Stimulated activated naive B cell treated with anti-CD40 and anti-IgM and Interleukin-4, amounts not matched to agents 10 μg/mL and 1 μg/mL and 100 μg/mL, for 72 hours (primary cell): ENCODE measurements around the gene NXF1.
A peak's percentile ranks its signal among the peaks of the same experiment; 100 is the strongest.

Experiments
- ATAC-seq, 2 donors: fragments of 150-1000 bp; cut with Tn5 transposase; replicated peaks; 2 replicates each; pipeline ENCODE4 v1.10.0; 2021; ENCODE audit warnings: moderate library complexity in 1 of 2
- DNase-seq: peaks from one replicate; pipeline ENCODE4 v3.0.0; 2021
- H3K27ac Mint-ChIP-seq: one replicate; pipeline ENCODE4 v1.8.0; 2022; ENCODE audit warnings: mild to moderate bottlenecking, mixed read lengths
- H3K27me3 Mint-ChIP-seq, 2 donors: one replicate each; pipeline ENCODE4 v1.8.0; 2022; ENCODE audit warnings: mixed read lengths in 2 of 2
- H3K36me3 Mint-ChIP-seq, 2 donors: one replicate each; pipeline ENCODE4 v1.8.0; 2022; ENCODE audit warnings: mixed read lengths in 2 of 2, mild to moderate bottlenecking in 1 of 2
- H3K4me1 Mint-ChIP-seq, 2 donors: one replicate each; pipeline ENCODE4 v1.8.0; 2022; ENCODE audit warnings: mixed read lengths in 2 of 2, mild to moderate bottlenecking in 1 of 2
- H3K4me3 Mint-ChIP-seq, 2 donors: one replicate each; pipeline ENCODE4 v1.8.0; 2022; ENCODE audit warnings: mild to moderate bottlenecking in 2 of 2, mixed read lengths in 2 of 2, moderate library complexity in 1 of 2
- H3K9me3 Mint-ChIP-seq, 2 donors: one replicate each; pipeline ENCODE4 v1.8.0; 2022; ENCODE audit warnings: mixed read lengths in 2 of 2, mild to moderate bottlenecking in 1 of 2

Gene NXF1

DNA sequence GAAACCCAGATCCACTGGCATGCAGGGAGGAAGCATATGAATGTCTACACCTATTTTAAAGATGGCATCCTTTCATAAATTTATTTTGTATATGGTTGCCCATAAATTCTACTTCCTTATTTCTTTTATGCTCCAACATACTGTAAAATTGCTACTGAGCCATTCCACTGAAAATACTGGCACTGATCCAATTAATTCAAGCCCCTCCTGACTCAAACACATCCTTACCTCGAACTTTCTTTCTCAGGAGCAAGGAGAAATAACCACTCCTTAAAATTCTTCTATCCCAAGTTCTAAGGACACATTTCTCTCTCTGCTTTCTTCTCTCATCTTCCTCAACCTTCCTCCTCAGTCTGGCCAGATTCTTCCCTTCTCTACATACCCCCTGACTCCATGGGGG lies 5.5 kb upstream of the NXF1 start:
- Mint-ChIP-seq H3K4me1 (peaks cover 13 to 22% of the 10 kb centered on the region in 2 donors), H3K36me3 (peaks cover 0 to 9% of the 10 kb centered on the region in 2 donors), H3K27ac (no peak overlapping the region), H3K4me3 (no peak overlapping the region), H3K27me3 (no peaks in the 10 kb centered on the region), H3K9me3 (no peaks in the 10 kb centered on the region)
- ATAC-seq (no peak), DNase-seq (no peak)

DNA sequence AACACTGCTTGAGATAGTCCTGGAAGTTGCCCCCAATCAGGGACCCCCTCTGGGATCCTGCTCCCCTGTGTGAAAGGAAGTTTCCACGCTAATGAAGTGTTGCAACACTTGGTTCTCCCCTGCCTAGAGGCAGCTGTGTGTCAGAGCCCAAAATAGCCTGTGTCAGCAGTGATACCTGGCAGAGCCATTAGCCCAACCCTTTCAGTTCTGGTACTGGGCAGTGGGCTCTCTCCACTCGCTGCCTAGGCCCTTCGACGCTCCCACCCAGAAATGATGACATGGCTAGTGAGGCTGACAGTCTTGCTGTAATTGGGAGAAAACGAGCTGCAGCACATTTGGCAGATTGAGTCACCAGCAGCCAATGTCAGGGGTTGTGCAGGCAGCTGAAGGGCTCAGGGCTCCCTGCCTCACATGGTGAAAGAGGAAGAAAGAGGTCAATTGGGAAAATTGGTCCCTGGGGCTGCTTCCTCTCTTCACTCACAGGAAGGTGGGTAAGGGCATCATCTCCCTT lies 1.4 kb upstream of the NXF1 start:
- H3K27ac Mint-ChIP-seq, result peak overlapping the region; percentile 65
- peaks cover 15 to 19% of the 10 kb centered on the region in 2 donors for H3K36me3 Mint-ChIP-seq
- no peaks in the 10 kb centered on the region for H3K9me3 Mint-ChIP-seq
- no peak for ATAC-seq
- H3K4me1 Mint-ChIP-seq, result peaks cover 27 to 49% of the 10 kb centered on the region in 2 donors
- no peaks in the 10 kb centered on the region for H3K27me3 Mint-ChIP-seq
- peak overlapping the region; percentile 63 to 97 for H3K4me3 Mint-ChIP-seq
- no peak for DNase-seq

GRCh38 chr11:62805961-62806441 lies 761 bp upstream of the NXF1 start:
- ATAC-seq (peak; percentile 19 to 33), DNase-seq (no peak)
- Mint-ChIP-seq H3K9me3 (no peaks in the 10 kb centered on the region), H3K4me3 (peak overlapping the region; percentile 94 to 97), H3K27ac (peak overlapping the region; percentile 99), H3K4me1 (peaks cover 25 to 49% of the 10 kb centered on the region in 2 donors), H3K27me3 (no peaks in the 10 kb centered on the region), H3K36me3 (peaks cover 20 to 26% of the 10 kb centered on the region in 2 donors)

DNA sequence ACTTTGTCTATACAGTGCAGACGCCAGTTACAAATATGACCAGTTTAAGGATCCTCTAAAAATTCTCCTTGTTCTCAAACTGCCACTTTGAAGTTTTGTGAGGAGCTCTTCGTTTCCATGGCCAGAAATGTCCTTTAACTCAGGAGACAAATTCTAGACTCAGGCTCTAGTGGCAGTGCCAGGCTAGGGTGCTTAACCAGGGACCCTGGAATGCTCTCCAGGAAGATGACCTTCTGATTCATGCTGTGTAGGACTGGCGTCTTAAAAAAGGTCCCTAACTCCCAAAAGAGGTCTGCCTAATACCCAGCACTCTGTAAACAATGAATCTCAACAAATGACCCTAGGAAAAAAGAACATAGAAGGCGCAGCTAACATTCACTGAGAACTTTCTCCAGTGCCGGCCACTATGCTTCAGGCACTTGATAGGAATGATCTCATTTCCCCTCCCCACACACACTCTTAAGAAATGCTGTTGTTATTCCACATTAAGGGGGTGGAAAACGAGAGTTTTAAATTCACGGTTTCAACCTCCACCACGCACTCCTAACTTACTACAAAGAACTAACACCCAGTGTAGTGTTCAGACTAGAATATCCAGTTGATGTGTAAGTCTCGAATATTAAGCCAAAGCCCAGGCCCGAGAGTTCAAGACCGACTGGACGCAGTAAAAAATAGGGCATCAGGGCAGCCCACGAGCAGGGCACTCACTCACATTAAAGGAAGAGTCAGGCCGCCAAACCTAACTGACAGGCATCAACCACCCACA lies 747 bp downstream of the NXF1 start:
- DNase-seq, result no peak
- ATAC-seq, result peak; percentile 25 to 26
- peak overlapping the region; percentile 99 for H3K27ac Mint-ChIP-seq
- peaks cover 27 to 46% of the 10 kb centered on the region in 2 donors for H3K4me1 Mint-ChIP-seq
- H3K27me3 Mint-ChIP-seq, result no peaks in the 10 kb centered on the region
- peaks cover 29 to 36% of the 10 kb centered on the region in 2 donors for H3K36me3 Mint-ChIP-seq
- no peaks in the 10 kb centered on the region for H3K9me3 Mint-ChIP-seq
- H3K4me3 Mint-ChIP-seq, result peak overlapping the region; percentile 94 to 97

DNA sequence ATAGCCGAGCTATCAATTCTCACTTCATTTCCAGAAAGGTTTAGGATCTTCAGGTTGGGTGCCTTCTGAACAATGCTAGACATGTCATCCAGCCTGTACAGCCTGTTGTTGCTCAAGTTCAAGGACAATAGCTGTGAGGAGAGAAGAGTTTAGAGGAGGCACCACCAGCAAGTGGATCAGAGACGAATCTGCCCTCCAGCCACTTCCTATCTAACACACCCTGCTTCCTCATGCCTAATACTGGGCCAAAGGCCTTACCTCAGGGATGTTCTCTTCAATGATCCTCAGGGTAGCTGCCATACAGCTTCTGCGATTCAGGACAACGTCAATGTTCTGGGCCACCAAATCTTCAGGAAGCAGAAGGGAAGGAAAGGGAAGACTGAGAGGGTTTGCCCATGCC lies 4.2 kb downstream of the NXF1 start:
- Mint-ChIP-seq H3K4me1 (peaks cover 18 to 31% of the 10 kb centered on the region in 2 donors), H3K27ac (no peak overlapping the region), H3K4me3 (no peak overlapping the region), H3K9me3 (no peaks in the 10 kb centered on the region), H3K36me3 (peaks cover 45 to 52% of the 10 kb centered on the region in 2 donors), H3K27me3 (no peaks in the 10 kb centered on the region)
- DNase-seq (no peak), ATAC-seq (no peak)

GRCh38 chr11:62799486-62799885 lies 5.8 kb downstream of the NXF1 start:
- no peak overlapping the region for H3K27ac Mint-ChIP-seq
- peaks cover 15 to 19% of the 10 kb centered on the region in 2 donors for H3K4me1 Mint-ChIP-seq
- no peak for DNase-seq
- H3K36me3 Mint-ChIP-seq, result peaks cover 46 to 60% of the 10 kb centered on the region in 2 donors
- no peaks in the 10 kb centered on the region for H3K9me3 Mint-ChIP-seq
- no peaks in the 10 kb centered on the region for H3K27me3 Mint-ChIP-seq
- no peak for ATAC-seq
- no peak overlapping the region for H3K4me3 Mint-ChIP-seq

GRCh38 chr11:62796281-62796680 lies 9.0 kb downstream of the NXF1 start:
- Mint-ChIP-seq H3K9me3 (no peaks in the 10 kb centered on the region), H3K4me3 (no peak overlapping the region), H3K36me3 (peaks cover 41 to 59% of the 10 kb centered on the region in 2 donors), H3K4me1 (peaks cover 9 to 10% of the 10 kb centered on the region in 2 donors), H3K27ac (peak overlapping the region; percentile 14), H3K27me3 (no peaks in the 10 kb centered on the region)
- ATAC-seq (no peak), DNase-seq (no peak)

DNA sequence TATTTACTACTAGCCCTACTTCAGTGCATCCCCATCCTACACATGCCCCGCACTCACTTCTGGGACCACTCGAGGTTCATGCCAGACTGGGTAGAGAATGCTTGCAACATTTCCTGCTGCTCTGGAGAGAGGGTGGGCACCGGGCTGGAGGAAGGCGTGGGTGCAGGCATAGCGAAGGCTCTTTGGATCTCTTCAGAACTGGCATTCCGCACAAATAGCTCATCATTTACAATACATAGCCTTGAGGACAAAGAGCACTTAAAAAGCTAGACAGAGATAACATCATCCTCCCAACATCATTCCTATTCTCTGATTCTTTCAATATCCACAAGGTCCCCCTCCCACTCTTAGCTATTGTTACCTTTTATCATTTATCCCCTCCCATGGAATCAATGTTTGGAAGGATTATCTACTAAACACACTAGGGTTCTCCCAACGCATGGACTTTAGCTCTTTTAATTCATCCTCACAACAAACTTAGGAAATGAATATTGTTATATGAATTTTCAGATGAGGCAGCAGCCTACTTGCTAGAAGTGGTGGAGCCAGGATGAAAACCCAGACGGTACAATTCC lies 11.0 kb downstream of the NXF1 start:
- Mint-ChIP-seq H3K4me1 (peaks cover 20 to 27% of the 10 kb centered on the region in 2 donors), H3K4me3 (no peak overlapping the region), H3K27me3 (no peaks in the 10 kb centered on the region), H3K27ac (peak overlapping the region; percentile 26), H3K9me3 (no peaks in the 10 kb centered on the region), H3K36me3 (peaks cover 44 to 63% of the 10 kb centered on the region in 2 donors)
- DNase-seq, result no peak
- ATAC-seq, result no peak

DNA sequence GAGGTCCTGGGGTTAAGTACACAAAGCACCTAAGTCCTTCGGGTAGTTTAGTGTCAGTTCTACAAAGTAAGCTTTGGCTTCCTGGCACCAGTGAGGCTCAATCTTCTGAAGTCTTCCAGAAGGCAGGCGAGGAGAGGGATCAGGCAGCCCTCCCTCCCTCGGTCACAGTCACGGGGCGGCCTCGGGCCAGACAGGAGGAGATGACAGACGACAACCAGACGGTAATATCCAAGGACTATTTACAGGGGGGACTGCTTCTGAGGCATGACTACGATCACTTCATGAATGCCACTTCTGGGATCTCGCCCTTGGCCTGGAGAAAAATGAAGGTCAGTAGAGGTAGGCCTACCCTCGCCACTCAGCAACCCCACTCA lies 13.1 kb downstream of the NXF1 start:
- peaks cover 27 to 40% of the 10 kb centered on the region in 2 donors for H3K4me1 Mint-ChIP-seq
- peaks cover 39 to 66% of the 10 kb centered on the region in 2 donors for H3K36me3 Mint-ChIP-seq
- ATAC-seq (no peak), DNase-seq (no peak)
- H3K4me3 Mint-ChIP-seq, result peak overlapping the region; percentile 89 to 91
- no peaks in the 10 kb centered on the region for H3K27me3 Mint-ChIP-seq
- H3K9me3 Mint-ChIP-seq, result no peaks in the 10 kb centered on the region
- H3K27ac Mint-ChIP-seq, result peak overlapping the region; percentile 95

DNA sequence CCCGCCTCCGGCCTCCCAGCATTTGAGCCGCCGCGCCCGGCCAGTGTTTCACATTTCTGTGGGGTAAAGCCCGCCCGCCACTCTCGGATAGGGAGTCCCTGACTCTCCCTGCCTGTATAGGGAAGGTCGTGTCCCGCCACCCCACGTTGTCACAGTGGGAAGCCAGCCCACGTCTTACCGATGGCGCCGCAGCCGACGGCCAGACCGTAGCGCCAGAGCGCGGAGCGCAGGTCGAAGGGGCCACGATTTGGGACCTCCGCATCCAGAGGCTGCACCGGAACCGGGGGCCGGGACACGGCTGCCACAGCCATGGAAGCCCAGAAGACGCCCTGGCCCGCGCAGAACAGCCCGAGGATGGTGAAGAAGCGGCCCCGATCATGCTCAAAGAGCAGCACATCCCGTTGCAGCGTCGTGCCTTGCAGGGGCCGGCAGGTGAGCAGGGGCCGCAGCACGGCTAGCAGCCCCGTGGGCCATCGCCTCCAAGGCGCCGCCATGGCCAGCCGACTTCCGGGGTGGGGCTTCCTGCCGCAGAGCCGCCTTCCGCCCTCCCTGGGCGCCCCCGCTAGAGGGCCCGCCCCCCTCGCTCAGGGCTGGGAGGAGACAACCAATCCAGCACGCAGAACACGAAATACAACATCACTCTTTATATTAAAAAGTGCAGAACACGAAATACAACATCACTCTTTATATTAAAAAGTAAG lies 13.6 kb downstream of the NXF1 start, which contains the start of gene TMEM223:
Gene TMEM223 (minus strand): TSS at position 506 of the 701 bp plus-strand sequence. CDS start 12 bp downstream, at position 494.
- ATAC-seq, result peak; percentile 83 to 85
- Mint-ChIP-seq H3K27me3 (no peaks in the 10 kb centered on the region), H3K4me3 (peak within 1 kb of the TSS; percentile 89 to 91), H3K9me3 (no peaks in the 10 kb centered on the region), H3K36me3 (peaks cover 41 to 64% of the 10 kb centered on the region in 2 donors), H3K4me1 (peaks cover 27 to 40% of the 10 kb centered on the region in 2 donors), H3K27ac (peak within 1 kb of the TSS; percentile 95)
- peak; percentile 83 for DNase-seq

GRCh38 chr11:62789576-62789975 lies 15.7 kb downstream of the NXF1 start:
- no peaks in the 10 kb centered on the region for H3K27me3 Mint-ChIP-seq
- H3K36me3 Mint-ChIP-seq, result peaks cover 35 to 47% of the 10 kb centered on the region in 2 donors
- peak overlapping the region; percentile 94 to 97 for H3K4me3 Mint-ChIP-seq
- peaks cover 28 to 50% of the 10 kb centered on the region in 2 donors for H3K4me1 Mint-ChIP-seq
- no peaks in the 10 kb centered on the region for H3K9me3 Mint-ChIP-seq
- no peak for DNase-seq
- peak overlapping the region; percentile 73 for H3K27ac Mint-ChIP-seq
- no peak for ATAC-seq

DNA sequence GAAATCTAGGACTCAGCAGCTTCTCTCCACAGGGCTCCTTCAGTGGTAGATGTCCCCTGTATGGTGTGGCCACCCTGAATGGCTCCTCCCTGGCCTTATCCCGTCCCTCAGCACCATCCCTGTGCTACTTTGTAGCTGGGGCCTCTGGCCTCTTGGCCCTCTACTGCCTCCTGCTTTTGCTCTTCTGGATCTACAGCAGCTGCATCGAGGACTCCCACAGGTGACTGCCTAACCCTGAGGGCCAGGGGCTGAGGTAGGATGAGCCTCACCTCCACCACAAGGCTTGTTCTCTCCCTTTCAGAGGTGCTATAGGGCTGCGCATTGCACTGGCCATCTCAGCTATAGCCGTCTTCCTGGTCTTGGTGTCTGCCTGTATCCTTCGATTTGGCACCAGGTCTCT lies 16.2 kb downstream of the NXF1 start:
- peak overlapping the region; percentile 73 for H3K27ac Mint-ChIP-seq
- DNase-seq (no peak), ATAC-seq (no peak)
- peaks cover 32 to 41% of the 10 kb centered on the region in 2 donors for H3K36me3 Mint-ChIP-seq
- peak overlapping the region; percentile 94 to 97 for H3K4me3 Mint-ChIP-seq
- no peaks in the 10 kb centered on the region for H3K27me3 Mint-ChIP-seq
- H3K4me1 Mint-ChIP-seq, result peaks cover 28 to 50% of the 10 kb centered on the region in 2 donors
- no peaks in the 10 kb centered on the region for H3K9me3 Mint-ChIP-seq

DNA sequence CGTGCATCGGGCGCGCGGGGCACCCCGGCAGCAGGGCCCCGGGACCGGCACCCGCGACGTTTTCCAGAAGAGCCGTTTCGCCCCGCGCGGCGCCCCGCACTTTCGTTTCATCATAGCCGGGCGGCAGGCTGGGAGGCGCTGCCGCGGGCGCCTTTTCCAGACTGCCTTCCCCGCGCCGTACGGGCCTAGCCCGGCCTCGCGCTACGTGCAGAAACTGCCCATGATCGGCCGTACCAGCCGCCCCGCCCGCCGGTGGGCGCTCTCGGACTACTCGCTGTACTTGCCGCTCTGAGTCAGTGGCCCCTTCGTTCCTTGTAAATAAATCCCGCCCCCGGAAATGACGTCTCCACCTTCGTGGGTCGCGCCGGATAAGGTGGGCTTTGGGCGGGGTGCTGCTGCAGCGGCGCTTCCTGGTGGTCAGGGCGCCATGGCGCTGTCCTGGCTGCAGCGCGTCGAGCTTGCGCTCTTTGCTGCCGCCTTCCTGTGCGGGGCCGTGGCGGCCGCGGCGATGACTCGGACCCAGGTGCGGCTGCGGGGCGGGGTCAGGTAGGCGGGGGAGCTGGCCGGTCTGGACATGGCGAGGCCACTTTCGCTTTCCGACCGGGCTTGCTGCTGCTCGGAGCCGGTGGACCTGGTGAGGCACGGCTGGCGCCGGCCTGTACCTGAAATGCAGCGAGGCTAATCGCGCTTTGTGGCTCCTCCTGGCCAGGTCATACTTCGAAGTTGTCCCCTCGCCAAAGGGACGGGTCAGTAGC lies 18.1 kb downstream of the NXF1 start, which contains the start of gene TMEM179B:
Gene TMEM179B (plus strand): TSS at position 398 of the 755 bp plus-strand sequence. CDS start 30 bp downstream, at position 428.
- DNase-seq (peak; percentile 95), ATAC-seq (peak; percentile 81 to 84)
- Mint-ChIP-seq H3K27ac (peak within 1 kb of the TSS; percentile 97), H3K4me3 (peak within 1 kb of the TSS; percentile 94 to 97), H3K27me3 (no peaks in the 10 kb centered on the region), H3K36me3 (peaks cover 45 to 50% of the 10 kb centered on the region in 2 donors), H3K4me1 (peaks cover 25 to 45% of the 10 kb centered on the region in 2 donors), H3K9me3 (no peaks in the 10 kb centered on the region)
